Panc1 (cell line): ENCODE data around the gene BAD.

Experiments used
- POLR2AphosphoS5 ChIP-seq: IDR thresholded peaks from 2 replicates; pipeline ENCODE4 v1.6.1; 2012; ENCODE audit warnings: mild to moderate bottlenecking, low read depth, low read length, moderate library complexity
- TF ChIP-seq, protein P1 (sequence below): fragments of 450-650 bp; IDR thresholded peaks from 2 replicates; pipeline ENCODE4 v1.5.1; 2017; ENCODE audit warnings: mild to moderate bottlenecking

- TF ChIP-seq, protein P1, sequence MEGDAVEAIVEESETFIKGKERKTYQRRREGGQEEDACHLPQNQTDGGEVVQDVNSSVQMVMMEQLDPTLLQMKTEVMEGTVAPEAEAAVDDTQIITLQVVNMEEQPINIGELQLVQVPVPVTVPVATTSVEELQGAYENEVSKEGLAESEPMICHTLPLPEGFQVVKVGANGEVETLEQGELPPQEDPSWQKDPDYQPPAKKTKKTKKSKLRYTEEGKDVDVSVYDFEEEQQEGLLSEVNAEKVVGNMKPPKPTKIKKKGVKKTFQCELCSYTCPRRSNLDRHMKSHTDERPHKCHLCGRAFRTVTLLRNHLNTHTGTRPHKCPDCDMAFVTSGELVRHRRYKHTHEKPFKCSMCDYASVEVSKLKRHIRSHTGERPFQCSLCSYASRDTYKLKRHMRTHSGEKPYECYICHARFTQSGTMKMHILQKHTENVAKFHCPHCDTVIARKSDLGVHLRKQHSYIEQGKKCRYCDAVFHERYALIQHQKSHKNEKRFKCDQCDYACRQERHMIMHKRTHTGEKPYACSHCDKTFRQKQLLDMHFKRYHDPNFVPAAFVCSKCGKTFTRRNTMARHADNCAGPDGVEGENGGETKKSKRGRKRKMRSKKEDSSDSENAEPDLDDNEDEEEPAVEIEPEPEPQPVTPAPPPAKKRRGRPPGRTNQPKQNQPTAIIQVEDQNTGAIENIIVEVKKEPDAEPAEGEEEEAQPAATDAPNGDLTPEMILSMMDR: no peak
- TF ChIP-seq POLR2AphosphoS5: no peak
Observed at GRCh38 chr11:64247729-64248531, 36.5 kb downstream of the BAD start.
